Activated naive CD4-positive, alpha-beta T cell treated with anti-CD3 and anti-CD28 coated beads, Interleukin-2, amount 50 U/mL, for 16 hours (primary cell): ENCODE measurements around the gene ARRB1.
A peak's percentile ranks its signal among the peaks of the same experiment; 100 is the strongest.
"Not testable (repeated sequence)": the region's sequence is repeated elsewhere in the genome, so short reads cannot be mapped to it uniquely, and the experiment has no call there.

Source experiments
- DNase-seq: peaks from one replicate; pipeline ENCODE4 v3.0.0-alpha.2; 2020

Gene ARRB1

DNA sequence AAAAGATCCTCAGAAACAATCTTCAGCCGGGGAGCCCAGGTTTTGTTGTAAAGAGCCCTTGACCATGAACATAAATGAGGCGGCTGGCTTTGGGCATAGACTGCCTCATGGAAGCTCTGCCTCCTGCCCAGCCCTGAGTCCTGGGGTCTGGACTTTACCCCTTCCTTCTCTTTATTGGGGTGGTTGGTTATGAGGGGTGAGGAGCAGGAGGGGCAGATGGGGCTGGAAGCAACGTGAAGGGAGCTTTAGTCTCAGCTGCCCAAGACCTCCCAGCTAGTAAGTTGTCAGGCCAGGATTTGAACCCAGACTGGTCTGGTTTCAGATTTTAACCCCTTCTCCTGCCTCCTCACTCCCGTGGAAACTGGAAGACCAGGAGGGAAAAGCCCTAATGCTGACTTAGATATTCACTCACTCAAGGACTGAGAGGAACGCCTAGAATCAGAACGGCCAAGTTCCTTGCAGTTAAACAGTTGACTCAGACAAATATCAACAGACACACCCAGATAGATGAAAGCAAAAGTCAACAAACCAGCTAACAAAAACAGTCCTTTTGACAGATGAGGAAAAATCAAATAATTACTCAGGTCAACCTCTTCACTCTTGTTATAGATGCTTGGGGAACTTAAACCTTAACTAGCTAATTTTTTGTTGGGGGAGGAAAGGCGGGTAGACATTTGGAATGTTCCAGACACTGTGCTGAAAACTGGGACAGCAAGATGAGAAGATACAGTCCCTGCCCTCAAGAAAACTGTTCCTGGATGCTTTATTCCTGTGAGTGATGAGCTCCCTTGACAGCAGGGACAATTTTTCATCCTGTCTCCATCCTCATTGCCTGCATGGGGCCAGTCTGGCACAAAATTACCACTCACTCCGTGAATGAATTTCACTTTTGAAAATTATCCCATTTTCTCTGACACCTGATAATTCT, 20.8 kb upstream of the ARRB1 start:
- DNase-seq: no peak

DNA sequence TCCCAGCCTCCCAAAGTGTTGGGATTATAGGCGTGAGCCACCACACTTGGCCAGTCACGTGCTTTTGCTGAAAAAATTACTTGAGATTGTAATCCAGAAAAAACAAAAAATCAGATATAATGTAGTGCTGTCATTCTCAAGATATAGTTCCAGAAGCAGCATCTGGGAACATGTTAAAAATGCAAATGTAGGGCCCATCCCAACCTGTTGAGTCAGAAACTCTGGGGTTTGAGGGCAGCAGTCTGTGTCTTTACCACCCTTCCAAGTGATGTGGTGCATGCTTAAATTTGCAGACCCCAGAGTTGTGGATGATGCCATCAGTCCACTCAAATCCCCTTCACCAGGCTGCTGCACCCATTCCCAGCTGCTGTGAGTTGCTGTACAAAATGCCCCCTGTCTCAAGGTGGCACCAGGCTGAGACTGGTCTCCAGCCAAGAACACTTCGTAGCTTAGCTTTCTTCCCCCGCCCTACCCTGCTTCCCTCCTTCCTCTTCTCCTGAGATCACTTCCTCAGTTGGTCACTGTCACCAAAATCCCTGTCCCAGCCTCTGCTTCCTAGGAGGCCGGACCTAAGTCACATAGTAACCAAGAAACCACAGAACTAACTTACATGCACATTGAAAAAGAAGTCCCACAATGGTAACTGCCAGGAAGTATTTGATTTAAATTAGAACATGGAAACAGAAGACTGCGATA, 18.2 kb upstream of the ARRB1 start:
- no peak for DNase-seq

DNA sequence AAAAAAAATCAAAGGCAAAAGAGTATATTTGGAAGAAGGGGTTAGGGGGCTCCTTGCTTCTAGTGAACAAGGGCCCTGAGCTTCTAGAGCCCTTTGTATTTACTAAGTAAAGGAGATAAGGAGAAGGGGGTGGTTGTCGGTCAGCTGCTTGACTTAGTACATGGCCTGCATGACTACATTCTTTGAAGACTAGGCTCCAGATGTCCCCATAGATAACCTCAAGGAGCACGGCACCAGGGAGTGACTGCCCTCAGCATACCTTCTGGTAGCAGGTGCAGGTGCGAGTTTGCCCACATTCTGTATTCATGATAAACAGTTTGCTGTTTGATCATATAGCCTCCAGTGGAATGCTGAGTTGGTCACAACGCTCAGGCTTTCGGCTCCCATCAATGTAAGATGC, 15.4 kb upstream of the ARRB1 start:
- DNase-seq: not testable (repeated sequence)

DNA sequence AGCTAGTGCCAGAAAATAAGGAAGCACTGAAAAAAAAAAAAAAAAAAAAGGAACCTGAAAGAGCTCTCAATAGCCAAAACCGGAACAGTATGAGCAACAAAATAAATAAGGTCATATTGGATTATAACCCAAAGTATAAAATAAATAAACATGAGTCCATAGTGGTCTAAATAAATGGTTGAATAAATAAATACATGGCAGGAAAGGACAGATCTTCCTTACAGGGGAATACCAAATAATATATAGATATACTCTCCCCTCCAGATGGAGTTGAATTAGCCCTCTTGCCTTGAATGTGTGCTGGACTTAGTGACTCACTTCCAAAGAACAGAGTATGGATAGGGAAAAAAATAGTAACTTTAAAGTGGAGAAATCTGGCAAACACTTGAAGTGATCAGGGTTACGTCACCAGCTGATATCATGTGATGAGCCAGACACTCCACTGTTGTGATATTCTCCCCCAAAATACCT, 14.3 kb upstream of the ARRB1 start:
- no peak for DNase-seq

DNA sequence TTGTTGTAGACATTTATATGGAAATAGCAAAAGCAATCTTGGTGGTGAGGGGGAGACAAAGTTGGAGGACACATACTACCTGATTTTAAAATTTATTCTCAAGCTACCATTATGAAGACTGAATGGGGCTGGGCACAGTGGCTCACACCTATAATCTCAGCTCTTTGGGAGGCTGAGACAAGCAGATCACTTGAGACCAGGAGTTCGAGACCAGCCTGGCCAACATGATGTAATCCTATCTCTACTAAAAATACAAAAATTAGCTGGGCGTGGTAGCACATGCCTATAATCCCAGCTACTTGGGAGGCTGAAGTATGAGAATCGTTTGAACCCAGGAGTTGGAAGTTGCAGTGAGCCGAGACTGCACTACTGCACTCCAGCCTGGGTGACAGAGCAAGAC, 10.8 kb upstream of the ARRB1 start:
- not testable (repeated sequence) for DNase-seq

DNA sequence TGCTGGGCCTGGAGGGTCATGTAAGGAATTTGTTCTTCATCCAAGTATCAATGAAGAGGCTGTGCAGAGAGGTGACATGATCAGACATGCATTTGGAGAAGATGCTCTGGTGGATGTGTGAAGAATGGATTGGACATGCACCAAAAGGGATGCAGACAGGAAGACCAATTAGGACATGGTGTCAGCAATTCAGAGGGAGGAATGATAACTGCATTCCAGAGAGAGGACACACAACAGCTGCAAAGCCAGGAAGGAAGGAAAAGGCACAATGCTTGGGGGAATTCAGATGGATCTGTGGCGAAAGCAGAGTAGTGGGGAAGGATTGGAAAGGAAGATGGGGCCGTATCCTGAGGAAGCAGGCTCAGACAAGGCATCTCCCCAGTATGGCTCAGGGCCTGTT, 5.2 kb upstream of the ARRB1 start:
- no peak for DNase-seq

DNA sequence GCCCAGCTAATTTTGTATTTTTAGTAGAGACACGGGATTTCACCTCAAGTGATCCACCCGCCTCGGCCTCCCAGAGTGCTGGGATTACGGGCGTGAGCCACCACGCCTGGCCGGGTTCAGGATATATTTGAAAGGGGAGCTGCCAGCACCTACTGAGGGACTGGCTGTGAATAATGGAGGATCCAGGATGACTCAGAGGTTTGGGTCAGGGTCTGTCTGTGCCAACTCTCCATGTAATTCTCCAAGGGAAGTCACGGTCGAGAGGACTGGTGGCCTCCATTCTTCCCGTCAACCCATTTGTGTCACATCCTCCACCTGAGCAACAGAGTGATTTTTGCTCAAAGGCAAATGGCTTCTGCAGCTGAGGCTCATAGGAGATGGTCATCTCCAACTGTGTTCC, 3.6 kb upstream of the ARRB1 start:
- no peak for DNase-seq

DNA sequence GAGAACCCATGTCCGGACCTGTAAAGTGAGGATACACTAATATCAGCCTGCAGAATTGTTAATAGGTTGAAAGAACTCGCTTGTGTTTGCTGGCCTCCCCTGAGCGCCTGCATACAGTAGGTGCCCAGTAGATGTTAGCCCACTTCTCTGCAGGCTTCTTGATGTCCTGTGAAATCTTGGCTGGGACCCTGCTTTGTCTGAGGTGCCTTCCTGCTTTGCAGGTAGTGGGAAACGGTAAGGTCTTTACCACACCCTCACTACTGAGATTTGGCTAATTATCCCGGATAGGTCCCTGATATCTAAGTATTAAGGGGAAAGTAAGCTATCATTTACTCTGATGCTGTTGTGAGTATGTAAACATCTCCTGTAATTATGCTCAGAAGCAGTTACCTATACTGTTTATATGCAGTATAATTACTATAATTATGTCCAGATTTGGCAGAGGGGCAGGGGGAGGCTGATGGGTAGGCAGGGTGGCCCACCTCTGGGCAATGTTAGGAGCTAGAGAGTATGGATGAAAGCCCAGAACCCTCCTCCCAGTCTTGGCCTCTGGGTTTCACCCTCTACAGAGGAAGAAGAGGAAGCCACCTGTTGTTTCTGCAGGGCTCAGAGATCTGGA, 1.2 kb upstream of the ARRB1 start:
- no peak for DNase-seq

DNA sequence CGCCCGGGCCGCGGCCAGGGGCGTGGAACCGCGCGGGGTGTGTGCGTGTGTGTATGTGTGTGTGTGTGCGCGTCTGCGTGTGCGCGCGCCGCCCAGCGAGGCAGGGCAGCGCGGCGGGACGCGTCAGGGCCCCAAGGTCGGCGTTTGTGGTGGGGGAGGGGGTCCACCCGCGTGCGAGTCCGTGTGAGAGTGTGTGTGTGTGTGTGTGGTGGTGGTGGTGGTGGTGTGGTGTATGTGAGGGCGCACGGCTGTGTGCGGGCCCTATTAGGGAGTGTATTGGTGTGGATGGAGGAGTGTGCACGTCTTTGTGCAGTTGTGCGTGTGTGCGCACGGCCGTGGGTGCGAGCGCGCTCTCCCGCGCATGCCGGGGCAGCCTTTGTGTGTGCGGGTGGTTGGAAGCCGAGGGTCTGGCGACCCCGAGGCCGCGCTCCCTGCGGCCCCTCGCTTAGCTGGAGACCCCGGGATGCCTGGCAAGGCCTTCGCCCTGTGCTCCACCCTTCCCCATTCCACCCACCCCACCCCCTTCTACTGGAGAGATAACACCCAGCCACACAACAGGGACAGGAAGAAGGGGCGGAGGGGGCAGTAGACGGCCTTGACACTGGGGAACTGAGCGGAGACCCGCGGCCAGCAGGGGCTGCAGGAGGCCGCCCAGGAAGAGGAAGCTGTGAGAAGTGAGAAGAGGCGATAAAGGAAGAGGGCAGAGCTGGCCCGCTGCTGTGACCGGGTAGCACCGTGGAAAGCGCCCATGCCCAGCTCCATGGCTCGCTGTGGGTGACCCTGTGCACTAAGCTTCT, 528 bp upstream of the ARRB1 start:
- DNase-seq: peak; percentile 63

DNA sequence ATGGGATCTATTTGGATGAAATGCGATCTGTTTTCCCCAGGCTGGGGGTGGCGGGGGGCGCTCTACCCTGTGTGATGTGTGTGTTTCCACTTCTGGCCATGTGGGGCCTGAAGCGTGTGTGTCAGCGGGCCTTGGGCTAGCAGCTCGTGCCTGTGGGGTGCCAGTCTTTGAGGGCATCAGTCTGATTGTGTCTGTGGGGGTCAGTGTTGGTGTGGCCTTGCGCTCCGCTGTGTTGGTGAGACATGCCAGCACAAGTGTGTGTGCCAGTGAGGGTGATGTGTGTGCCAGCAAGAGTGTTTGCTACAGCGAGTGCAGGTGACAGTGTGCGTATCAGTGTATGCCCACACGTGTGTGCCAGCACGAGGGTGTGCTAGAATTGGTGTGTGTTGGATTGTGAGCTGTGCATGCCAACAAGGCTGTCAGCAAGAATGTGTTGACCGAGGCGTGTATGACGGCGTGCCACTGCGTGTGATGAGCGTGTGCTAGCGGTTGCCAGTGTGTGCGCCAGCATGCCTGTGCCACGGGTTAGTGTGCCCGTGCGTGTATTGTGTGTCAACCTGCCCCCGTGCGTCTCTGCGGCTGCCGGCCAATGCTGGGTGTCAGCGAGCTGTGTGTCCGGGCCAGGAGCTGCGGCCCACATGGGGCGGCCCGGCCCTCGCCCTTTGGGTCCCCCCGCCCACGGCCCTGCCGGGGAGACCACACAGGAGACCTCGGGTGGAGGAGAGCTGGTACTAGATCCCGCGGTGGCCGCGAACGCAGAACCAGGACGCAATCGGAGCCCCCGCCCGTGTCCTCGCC, 519 bp downstream of the ARRB1 start:
- DNase-seq: peak; percentile 60

DNA sequence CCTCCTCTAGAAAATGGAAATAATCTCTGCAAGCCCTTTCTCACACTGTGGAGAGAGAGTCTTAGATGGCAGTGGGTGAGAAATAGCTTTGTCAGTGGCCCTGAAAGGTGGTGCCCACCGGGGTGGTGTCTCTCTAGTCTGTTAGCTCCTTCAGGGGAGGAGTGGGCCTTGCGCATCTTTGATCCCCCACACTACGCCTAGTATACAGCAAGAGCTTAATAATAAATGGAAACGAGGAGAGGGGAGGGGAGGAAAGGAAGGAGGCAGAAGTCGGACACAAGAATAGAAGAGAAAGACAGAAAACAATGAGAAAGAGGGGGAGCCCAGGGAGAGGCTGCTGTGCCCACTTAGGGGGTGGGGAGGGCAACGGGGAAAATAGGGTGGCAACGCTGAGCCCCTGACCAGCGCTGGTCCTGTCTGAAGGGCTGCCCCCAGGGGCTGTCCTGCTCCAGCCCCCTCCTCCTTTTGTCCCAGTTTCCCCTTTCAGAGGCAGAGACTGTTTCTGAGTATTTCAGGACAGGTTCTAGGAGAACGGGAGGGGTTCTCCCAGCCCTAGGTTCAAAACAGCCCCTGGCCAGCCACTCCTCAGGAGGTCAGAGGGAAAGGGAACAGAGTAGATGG, 1.2 kb downstream of the ARRB1 start:
- no peak for DNase-seq

DNA sequence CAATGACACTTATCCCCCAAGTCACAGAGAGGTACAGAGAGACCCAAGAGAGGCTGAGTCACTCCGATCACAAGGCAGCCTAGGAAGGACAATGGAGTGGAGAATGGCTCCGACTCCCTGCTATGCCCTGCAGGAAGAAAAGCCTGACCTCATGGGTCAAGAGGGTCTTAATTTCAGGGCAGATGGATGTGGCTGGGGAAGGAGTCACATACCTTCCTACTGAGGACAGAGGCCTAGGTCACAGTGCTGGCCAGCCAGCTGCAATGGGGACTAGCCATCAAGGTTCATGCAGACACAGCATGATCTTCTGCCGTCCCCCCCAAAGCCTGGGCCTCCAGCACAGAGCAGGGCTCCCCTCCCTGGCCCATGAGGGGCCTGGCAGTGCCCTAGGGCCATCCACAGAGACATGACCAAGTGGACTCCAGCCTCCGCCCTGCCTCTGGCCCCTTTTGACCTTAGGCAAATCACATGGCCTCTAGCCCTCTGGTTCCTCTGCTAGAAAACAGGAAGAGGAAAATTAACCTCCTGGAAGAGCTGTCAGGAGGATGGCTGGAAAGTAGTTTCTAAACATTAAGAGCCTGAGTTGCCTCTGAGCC, 1.8 kb downstream of the ARRB1 start:
- no peak for DNase-seq

DNA sequence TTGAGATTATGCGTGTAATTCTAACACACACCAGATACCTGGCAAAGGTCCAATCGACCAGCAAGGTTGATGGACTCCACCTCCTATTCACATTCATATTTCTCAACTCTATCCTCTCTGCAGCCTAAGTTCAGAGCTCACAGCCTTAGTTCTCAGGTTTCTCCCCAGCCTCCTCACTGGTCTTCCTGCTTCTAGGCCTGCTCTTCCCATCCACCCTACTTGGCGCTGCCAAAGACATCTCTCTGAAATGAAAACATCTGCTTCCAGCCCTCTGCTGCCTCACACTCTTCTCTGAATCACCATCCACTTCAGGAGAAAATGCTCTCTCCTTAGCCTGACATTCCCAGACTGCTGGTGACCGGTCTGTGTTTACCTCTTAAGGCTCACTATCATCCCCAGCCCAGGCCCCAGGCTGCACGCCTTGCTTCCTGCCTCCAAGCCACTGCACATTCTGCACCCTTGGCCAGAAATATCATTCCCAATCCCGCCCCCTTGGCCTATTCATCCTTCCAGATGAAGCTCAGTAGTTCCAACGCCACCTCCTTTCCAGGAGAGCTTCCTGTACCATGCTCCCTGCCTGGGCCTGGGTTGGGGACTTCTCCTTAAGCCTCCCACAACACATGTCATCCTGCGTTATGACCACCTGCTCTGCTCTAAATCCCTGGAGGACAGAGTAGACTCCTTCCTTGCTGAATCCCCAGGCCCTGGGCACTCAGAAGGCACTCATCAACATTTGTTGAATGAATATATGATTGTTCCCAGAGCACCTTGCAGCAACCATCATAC, 3.5 kb downstream of the ARRB1 start:
- no peak for DNase-seq

DNA sequence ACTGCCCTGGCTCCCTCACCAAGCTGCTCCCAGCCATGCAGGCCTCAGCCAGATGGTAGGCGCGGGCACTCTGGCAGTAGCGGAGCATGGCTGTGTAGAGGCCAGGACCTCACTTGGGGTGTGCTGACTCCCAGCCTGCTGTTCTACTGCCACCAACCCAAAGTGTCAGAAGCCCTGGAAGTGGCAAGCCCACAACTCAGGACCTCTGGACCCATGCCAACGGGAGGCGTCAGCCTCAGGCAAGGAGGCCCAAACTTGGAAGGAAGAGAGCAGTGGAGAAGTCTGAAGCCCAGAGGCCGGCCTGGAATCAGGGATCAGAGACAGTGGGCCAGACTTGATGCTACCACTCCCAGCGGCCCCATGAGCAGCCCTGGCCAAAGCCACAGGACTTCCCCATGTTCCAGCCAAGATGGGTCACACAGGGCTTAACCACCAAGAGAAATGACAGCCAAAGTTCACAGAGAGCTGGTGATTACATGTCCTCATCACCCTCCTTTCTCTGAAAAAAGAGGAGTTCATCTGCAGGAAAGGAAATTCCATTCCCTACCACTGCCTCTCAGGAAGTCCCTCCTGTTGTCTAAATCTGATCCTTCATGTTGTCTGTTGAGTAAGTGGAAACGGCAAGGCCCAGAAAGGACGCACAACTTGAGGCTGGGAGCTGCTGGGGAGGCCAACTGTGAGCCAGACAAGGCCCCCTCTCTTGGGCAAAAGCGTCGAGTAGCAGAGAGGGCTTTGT, 4.4 kb downstream of the ARRB1 start:
- DNase-seq: no peak

DNA sequence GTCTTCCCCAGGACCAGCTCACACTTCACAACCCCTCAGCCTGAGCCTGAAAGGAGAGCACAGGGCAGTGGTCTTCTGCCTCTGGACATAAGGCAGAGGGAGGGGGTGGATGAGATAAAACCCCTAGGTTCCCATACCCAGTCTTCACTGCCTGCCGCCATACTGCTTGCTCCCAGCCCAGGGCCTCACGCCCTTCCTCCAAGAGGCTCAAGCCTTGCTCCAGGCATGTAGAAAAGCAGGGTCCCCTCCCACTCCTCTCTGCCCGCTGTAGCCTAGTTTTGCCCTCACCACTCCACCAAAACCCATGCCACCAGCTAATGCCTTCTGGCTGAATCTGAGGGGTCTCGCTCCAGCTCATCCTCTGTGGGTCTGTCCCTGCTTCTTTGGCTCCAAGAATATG, 5.2 kb downstream of the ARRB1 start:
- DNase-seq: no peak

DNA sequence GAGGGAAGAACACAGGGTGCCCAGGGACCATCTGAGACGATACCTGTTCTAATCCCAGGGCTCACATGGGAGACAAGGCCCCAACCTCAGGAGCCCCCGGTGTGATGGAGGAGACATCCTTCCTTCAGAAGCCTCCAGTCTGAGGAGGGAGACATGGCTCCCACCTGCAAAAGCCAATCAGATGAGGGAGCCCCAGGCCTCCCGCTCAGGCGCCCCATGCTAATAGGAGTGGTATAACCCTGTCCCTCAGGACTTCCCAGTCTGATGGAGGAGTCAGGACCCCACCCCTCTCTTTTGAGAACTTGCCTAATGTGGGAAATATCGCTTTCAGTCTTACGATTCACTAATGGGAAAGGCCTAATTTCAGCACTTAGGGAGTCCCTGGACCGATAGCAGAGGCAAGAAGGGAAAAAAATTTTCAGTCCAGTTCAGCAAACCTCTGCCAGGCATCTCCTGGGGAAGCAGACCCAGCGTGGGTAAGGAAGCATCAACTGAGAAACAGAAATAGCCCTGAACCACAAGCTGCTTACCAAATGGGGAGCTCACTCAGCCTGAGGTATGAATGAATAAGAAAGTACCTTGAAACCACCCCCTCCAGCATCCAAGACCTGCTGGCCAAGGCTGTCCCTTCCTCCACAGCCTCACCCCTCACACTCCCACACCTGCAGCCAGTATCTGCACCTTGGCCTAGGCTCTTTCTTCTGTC, 5.9 kb downstream of the ARRB1 start:
- no peak for DNase-seq

DNA sequence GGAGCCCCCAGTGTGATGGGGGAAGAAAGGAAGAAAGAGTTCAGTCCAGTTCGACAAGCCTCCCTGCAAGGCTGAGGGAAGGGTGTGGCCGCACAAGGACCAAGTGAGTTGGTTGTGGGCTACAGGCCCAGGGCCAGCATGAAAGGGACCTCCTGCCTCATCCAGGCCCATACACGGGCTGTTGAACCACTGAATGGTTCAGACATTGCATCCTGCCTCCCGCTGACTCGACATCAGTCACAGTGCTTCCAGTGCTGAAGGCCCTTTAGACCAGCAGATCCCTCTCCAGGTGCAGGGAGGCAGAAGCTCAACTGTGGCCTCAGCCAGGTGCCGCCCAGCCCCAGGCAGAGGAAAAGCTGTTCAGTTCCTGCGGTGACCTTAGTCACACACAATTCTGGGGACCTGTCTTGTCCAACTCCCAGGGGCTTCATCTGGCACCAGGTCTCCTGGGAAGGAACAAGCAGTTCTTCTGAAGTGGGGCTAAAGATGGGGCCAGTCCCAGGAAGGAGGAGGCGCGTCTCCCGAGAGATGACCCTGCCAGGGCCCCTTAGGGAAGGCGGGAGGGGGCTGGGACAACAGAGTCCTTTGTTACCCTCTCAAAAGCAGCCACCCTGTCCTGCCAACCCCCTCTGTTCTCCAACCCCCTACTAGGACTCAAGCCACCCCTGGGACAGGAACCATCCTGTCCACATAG, 6.6 kb downstream of the ARRB1 start:
- DNase-seq: no peak

DNA sequence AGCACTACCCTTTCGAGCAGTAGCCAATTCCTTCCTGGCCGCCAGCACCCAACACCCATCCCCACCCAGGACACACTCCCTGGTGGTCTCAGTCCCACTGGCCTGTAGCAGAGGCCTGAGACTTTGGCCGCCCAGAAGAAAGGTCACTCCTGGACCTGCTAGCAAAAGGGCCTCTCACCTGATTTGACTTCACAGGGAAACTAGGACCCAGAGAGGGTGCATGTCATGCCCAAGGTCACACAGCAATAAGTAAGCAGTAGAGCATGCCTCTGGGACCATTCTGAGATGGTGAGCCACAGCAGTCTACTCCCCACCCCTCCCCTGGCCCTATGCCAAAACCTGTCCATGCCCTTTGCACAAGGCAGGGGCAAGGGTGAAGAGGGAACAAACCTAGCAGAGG, 7.3 kb downstream of the ARRB1 start:
- no peak for DNase-seq
